Breast epithelium (tissue), 3 donors: Measurements from ENCODE around the gene EXOSC7.

Source experiments
- CTCF ChIP-seq, 3 donors: fragments of 450-650 bp; IDR thresholded peaks; one replicate each; pipeline ENCODE4 v1.5.1; 2016 to 2017; ENCODE audit warnings: antibody characterized with exemption in 3 of 3, mild to moderate bottlenecking in 3 of 3, moderate library complexity in 3 of 3
- POLR2A ChIP-seq: fragments of 450-650 bp; IDR thresholded peaks from one replicate; pipeline ENCODE4 v1.6.1; 2016; ENCODE audit warnings: antibody characterized with exemption, mild to moderate bottlenecking, moderate library complexity
- POLR2AphosphoS5 ChIP-seq, 3 donors: sonication (generic); formaldehyde crosslinking; IDR thresholded peaks; one replicate each; pipeline ENCODE4 v1.6.1; 2017; ENCODE audit warnings: antibody characterized with exemption in 3 of 3

- no peak for TF ChIP-seq CTCF (IDR thresholded peaks at IDR 0.05)
- TF ChIP-seq POLR2A: no peak
- TF ChIP-seq POLR2AphosphoS5 (IDR thresholded peaks at IDR 0.05): no peak
These were observed 56.1 kb downstream of the EXOSC7 start for GRCh38 chr3:45032113-45032512.
